Stimulated activated naive CD8-positive, alpha-beta T cell treated with anti-CD3 and anti-CD28 coated beads, Interleukin-15, Interleukin-2, amounts not matched to agents 100 ng/mL and 50 ng/mL, for 24 hours (primary cell): ENCODE data around the gene PSMG1.

Experiments used
- H3K27ac Mint-ChIP-seq: one replicate; pipeline ENCODE4 v1.8.0; 2021; ENCODE audit warnings: mild to moderate bottlenecking, mixed read lengths
- H3K27me3 Mint-ChIP-seq: one replicate; pipeline ENCODE4 v1.8.0; 2021; ENCODE audit warnings: mixed read lengths
- H3K36me3 Mint-ChIP-seq: one replicate; pipeline ENCODE4 v1.8.0; 2021; ENCODE audit warnings: low read depth, mixed read lengths
- H3K4me1 Mint-ChIP-seq: one replicate; pipeline ENCODE4 v1.8.0; 2021; ENCODE audit warnings: low read depth, mixed read lengths
- H3K4me3 Mint-ChIP-seq: one replicate; pipeline ENCODE4 v1.8.0; 2021; ENCODE audit warnings: mild to moderate bottlenecking, mixed read lengths
- H3K9me3 Mint-ChIP-seq: one replicate; pipeline ENCODE4 v1.8.0; 2021; ENCODE audit warnings: mixed read lengths

PSMG1 gene

GRCh38 chr21:39127506-39127905 lies 55.7 kb downstream of the PSMG1 start:
- peaks cover 9% of the 10 kb centered on the region for H3K27me3 Mint-ChIP-seq
- H3K36me3 Mint-ChIP-seq: no peaks in the 10 kb centered on the region
- H3K27ac Mint-ChIP-seq: no peak overlapping the region
- no peak overlapping the region for H3K4me3 Mint-ChIP-seq
- H3K4me1 Mint-ChIP-seq: no peaks in the 10 kb centered on the region
- H3K9me3 Mint-ChIP-seq: peaks cover 6% of the 10 kb centered on the region

- Mint-ChIP-seq H3K9me3 (no peaks in the 10 kb centered on the region), H3K4me1 (peaks cover 4% of the 10 kb centered on the region), H3K27ac (no peak overlapping the region), H3K4me3 (no peak overlapping the region), H3K27me3 (peaks cover 9% of the 10 kb centered on the region), H3K36me3 (no peaks in the 10 kb centered on the region)
Measured at GRCh38 chr21:39126486-39126806, 56.8 kb downstream of the PSMG1 start.

GRCh38 chr21:39125752-39126485 lies 57.3 kb downstream of the PSMG1 start:
- H3K27ac Mint-ChIP-seq: no peak overlapping the region
- no peaks in the 10 kb centered on the region for H3K9me3 Mint-ChIP-seq
- H3K27me3 Mint-ChIP-seq: peaks cover 9% of the 10 kb centered on the region
- H3K4me3 Mint-ChIP-seq: no peak overlapping the region
- peaks cover 4% of the 10 kb centered on the region for H3K4me1 Mint-ChIP-seq
- no peaks in the 10 kb centered on the region for H3K36me3 Mint-ChIP-seq
